OCI-LY1 (cell line): ENCODE results near the gene MAML2.
A peak's percentile ranks its signal among the peaks of the same experiment; 100 is the strongest.

Experiments
- H2AFZ ChIP-seq: fragments of 200-600 bp; sonication (generic), shearing (Covaris generic); 2 replicates; pipeline ENCODE4 v1.6.0; 2014; ENCODE audit warnings: antibody characterized with exemption, mild to moderate bottlenecking, low read length
- H3F3A ChIP-seq: fragments of 200-600 bp; sonication (generic), shearing (Covaris generic); 2 replicates; pipeline ENCODE4 v1.6.0; 2014; ENCODE audit warnings: mild to moderate bottlenecking, antibody characterized with exemption, low read length, moderate library complexity; ENCODE audit not compliant: insufficient read depth
- H3K27ac ChIP-seq: fragments of 200-600 bp; sonication (generic); 2 replicates; pipeline ENCODE4 v1.5.1; 2014; ENCODE audit warnings: low read length, mixed run types, mild to moderate bottlenecking, low read depth; ENCODE audit not compliant: poor library complexity, severe bottlenecking
- H3K27me3 ChIP-seq: fragments of 200-600 bp; sonication (generic); 2 replicates; pipeline ENCODE4 v1.6.0; 2014; ENCODE audit warnings: antibody characterized with exemption, mild to moderate bottlenecking, low read length, moderate library complexity; ENCODE audit not compliant: insufficient read depth
- H3K36me3 ChIP-seq: fragments of 200-600 bp; sonication (generic); 2 replicates; pipeline ENCODE4 v1.6.1; 2014; ENCODE audit warnings: mild to moderate bottlenecking, antibody characterized with exemption, low read length, moderate library complexity, mixed read lengths; ENCODE audit not compliant: insufficient read depth
- H3K4me1 ChIP-seq: fragments of 200-600 bp; sonication (generic); 2 replicates; pipeline ENCODE4 v1.5.1; 2014; ENCODE audit warnings: mild to moderate bottlenecking, low read length, moderate library complexity; ENCODE audit not compliant: insufficient read depth, severe bottlenecking
- H3K4me2 ChIP-seq: fragments of 200-600 bp; sonication (generic), shearing (Covaris generic); 2 replicates; pipeline ENCODE4 v1.6.1; 2014; ENCODE audit warnings: low read length
- H3K4me3 ChIP-seq: fragments of 200-600 bp; sonication (generic); 2 replicates; pipeline ENCODE4 v1.5.1; 2014; ENCODE audit warnings: low read length, low read depth, mild to moderate bottlenecking, mixed read lengths; ENCODE audit not compliant: poor library complexity, severe bottlenecking
- H3K79me2 ChIP-seq: fragments of 200-600 bp; shearing (Covaris generic); 2 replicates; pipeline ENCODE4 v1.6.1; 2016; ENCODE audit warnings: mixed run types, low read length, mixed read lengths; ENCODE audit not compliant: insufficient read depth
- H3K9ac ChIP-seq: fragments of 200-600 bp; sonication (generic), shearing (Covaris generic); 2 replicates; pipeline ENCODE4 v1.6.1; 2014; ENCODE audit warnings: mild to moderate bottlenecking, low read length, mixed read lengths
- H3K9me2 ChIP-seq: fragments of 200-600 bp; sonication (generic), shearing (Covaris generic); 2 replicates; pipeline ENCODE4 v1.6.1; 2014; ENCODE audit warnings: low read depth, mild to moderate bottlenecking, low read length, mixed read lengths
- H3K9me3 ChIP-seq: fragments of 200-600 bp; shearing (Covaris generic); 2 replicates; pipeline ENCODE4 v1.6.1; 2014; ENCODE audit warnings: low read length, mixed read lengths
- H4K20me1 ChIP-seq: fragments of 200-600 bp; sonication (generic), shearing (Covaris generic); 2 replicates; pipeline ENCODE4 v1.6.0; 2016; ENCODE audit warnings: mild to moderate bottlenecking, low read length; ENCODE audit not compliant: insufficient read depth
- CTCF ChIP-seq: fragments of 200-600 bp; sonication (generic), shearing (Covaris generic); IDR thresholded peaks from 2 replicates; pipeline ENCODE4 v1.5.1; 2017; ENCODE audit warnings: mild to moderate bottlenecking, antibody characterized with exemption, low read length, moderate library complexity, mixed read lengths
- EZH2 ChIP-seq: fragments of 200-600 bp; sonication (generic), shearing (Covaris generic); IDR thresholded peaks from 2 replicates; pipeline ENCODE4 v1.8.0; 2017; ENCODE audit warnings: borderline replicate concordance, mixed run types, mild to moderate bottlenecking, antibody characterized with exemption, low read length, moderate library complexity, mixed read lengths

MAML2 gene

GRCh38 chr11:96306600-96306932 lies 36.4 kb downstream of the MAML2 start:
- Histone ChIP-seq H3K36me3 (no peaks in the 10 kb centered on the region), H3K4me1 (peaks cover 15% of the 10 kb centered on the region), H3K9me3 (no peaks in the 10 kb centered on the region), H2AFZ (no peak overlapping the region), H4K20me1 (no peaks in the 10 kb centered on the region), H3K9me2 (no peaks in the 10 kb centered on the region), H3K4me3 (no peak overlapping the region), H3F3A (no peaks in the 10 kb centered on the region), H3K27ac (no peak overlapping the region), H3K27me3 (no peaks in the 10 kb centered on the region), H3K9ac (no peak overlapping the region), H3K4me2 (peak overlapping the region; percentile 26; the same call in 1 of the 2 replicates), H3K79me2 (no peaks in the 10 kb centered on the region)
- TF ChIP-seq CTCF (no peak), EZH2 (no peak)

- Histone ChIP-seq H3F3A (no peaks in the 10 kb centered on the region), H3K79me2 (no peaks in the 10 kb centered on the region), H3K4me3 (no peak overlapping the region), H3K27ac (no peak overlapping the region), H3K4me1 (peaks cover 15% of the 10 kb centered on the region), H4K20me1 (no peaks in the 10 kb centered on the region), H2AFZ (no peak overlapping the region), H3K9me3 (no peaks in the 10 kb centered on the region), H3K9me2 (no peaks in the 10 kb centered on the region), H3K9ac (no peak overlapping the region), H3K36me3 (no peaks in the 10 kb centered on the region), H3K27me3 (no peaks in the 10 kb centered on the region), H3K4me2 (no peak overlapping the region)
- TF ChIP-seq CTCF (no peak), EZH2 (no peak)
Measured at GRCh38 chr11:96306071-96306470, 36.9 kb downstream of the MAML2 start.

- H3K27ac ChIP-seq = no peak overlapping the region
- H3K9me2 ChIP-seq = no peaks in the 10 kb centered on the region
- no peak overlapping the region for H3K4me3 ChIP-seq
- H3K9me3 ChIP-seq = no peaks in the 10 kb centered on the region
- no peaks in the 10 kb centered on the region for H3K79me2 ChIP-seq
- no peaks in the 10 kb centered on the region for H3F3A ChIP-seq
- no peak overlapping the region for H3K4me2 ChIP-seq
- no peaks in the 10 kb centered on the region for H3K27me3 ChIP-seq
- TF ChIP-seq CTCF (no peak), EZH2 (no peak)
- no peak overlapping the region for H2AFZ ChIP-seq
- no peaks in the 10 kb centered on the region for H3K36me3 ChIP-seq
- H3K4me1 ChIP-seq = peaks cover 15% of the 10 kb centered on the region
- H4K20me1 ChIP-seq = no peaks in the 10 kb centered on the region
- H3K9ac ChIP-seq = no peak overlapping the region
Measured at GRCh38 chr11:96303980-96304379, 39.0 kb downstream of the MAML2 start.
